Globus pallidus (tissue), 1 donor: Measurements from ENCODE around the gene APRT.

ENCODE experiments used
- DNase-seq: peaks from one replicate; pipeline ENCODE4 v3.0.0-alpha.2; 2015; ENCODE audit warnings: low spot score

APRT gene

GRCh38 chr16:88822281-88823040 lies 10.7 kb upstream of the APRT start:
- no peak for DNase-seq

- DNase-seq: no peak
These were observed 9.6 kb upstream of the APRT start for GRCh38 chr16:88821168-88821850.

- DNase-seq: no peak
These were observed 8.8 kb upstream of the APRT start for GRCh38 chr16:88820385-88821025.

GRCh38 chr16:88819126-88819525 lies 7.4 kb upstream of the APRT start:
- no peak for DNase-seq

GRCh38 chr16:88818575-88818874 lies 6.8 kb upstream of the APRT start:
- DNase-seq: no peak

- DNase-seq: no peak
These were observed 6.3 kb upstream of the APRT start for GRCh38 chr16:88817785-88818574.

- DNase-seq: no peak
These were observed 5.2 kb upstream of the APRT start for GRCh38 chr16:88816736-88817535.

GRCh38 chr16:88815901-88816589 lies 4.3 kb upstream of the APRT start:
- DNase-seq: no peak

- DNase-seq: no peak
These were observed 3.5 kb upstream of the APRT start for GRCh38 chr16:88815227-88815626.

GRCh38 chr16:88814144-88814502 lies 2.4 kb upstream of the APRT start:
- DNase-seq: no peak

- no peak for DNase-seq
These were observed 1.8 kb upstream of the APRT start for GRCh38 chr16:88813269-88814143.

GRCh38 chr16:88812513-88813268 lies 963 bp upstream of the APRT start:
- no peak for DNase-seq

- peak; percentile 83 for DNase-seq
These were observed 588 bp downstream of the APRT start for GRCh38 chr16:88810912-88811768.

GRCh38 chr16:88810166-88810911 lies 1.4 kb downstream of the APRT start:
- DNase-seq: no peak

GRCh38 chr16:88809676-88810165 lies 2.0 kb downstream of the APRT start:
- no peak for DNase-seq

GRCh38 chr16:88809068-88809675 lies 2.6 kb downstream of the APRT start:
- DNase-seq: no peak
